Heart left ventricle (tissue), 16 donors: ENCODE measurements around the gene ANKRD44. TPM values are rescaled to one million over a fixed set of nuclear protein-coding genes. Genes with fewer than 3 reads are reported as not detected.

ENCODE experiments used
- ATAC-seq, 4 donors: fragments of 200-7000 bp; cut with Tn5 transposase; one replicate each; pipeline ENCODE4 v1.9.1; 2020 to 2022; ENCODE audit warnings: moderate library complexity in 4 of 4, mild to moderate bottlenecking in 3 of 4, moderate number of reproducible peaks in 1 of 4
- DNase-seq, 5 donors: peaks; one replicate each; pipeline ENCODE4 v3.0.0-alpha.2; 2020
- H3K27ac ChIP-seq, 12 donors: fragments of 200-600 bp; sonication (generic) in 4 of 12; one replicate each; pipeline versions ENCODE4 v1.5.0 to v1.8.0; 2016 to 2022; ENCODE audit warnings: mild to moderate bottlenecking in 2 of 12
- H3K27me3 ChIP-seq, 9 donors: fragments of 200-600 bp; sonication (generic) in 2 of 9; one replicate each; pipeline versions ENCODE4 v1.5.1 to v1.8.0; 2016 to 2022; ENCODE audit warnings: mild to moderate bottlenecking in 3 of 9
- H3K36me3 ChIP-seq, 9 donors: fragments of 200-600 bp; sonication (generic) in 2 of 9; one replicate each; pipeline versions ENCODE4 v1.5.0 to v1.8.0; 2018 to 2022; ENCODE audit warnings: mild to moderate bottlenecking in 2 of 9
- H3K4me1 ChIP-seq, 12 donors: fragments of 200-600 bp; sonication (generic) in 4 of 12; one replicate each; pipeline versions ENCODE4 v1.5.0 to v1.8.0; 2016 to 2022; ENCODE audit warnings: mild to moderate bottlenecking in 3 of 12
- H3K4me3 ChIP-seq, 12 donors: fragments of 200-600 bp; sonication (generic) in 4 of 12; one replicate each; pipeline versions ENCODE4 v1.5.0 to v1.8.0; 2017 to 2022; ENCODE audit warnings: mild to moderate bottlenecking in 9 of 12, moderate library complexity in 4 of 12
- H3K9me3 ChIP-seq, 12 donors: fragments of 200-600 bp; sonication (generic) in 4 of 12; one replicate each; pipeline versions ENCODE4 v1.5.0 to v1.8.0; 2016 to 2022; ENCODE audit warnings: mild to moderate bottlenecking in 1 of 12
- POLR2A ChIP-seq, 2 donors: fragments of 450-650 bp; IDR thresholded peaks; one replicate each; pipeline ENCODE4 v1.6.1; 2017; ENCODE audit warnings: antibody characterized with exemption in 2 of 2, mild to moderate bottlenecking in 2 of 2, moderate library complexity in 2 of 2
- WGBS, 4 donors: extraction: QIAGEN DNeasy Blood & Tissue Kit in 2 of 4; methylation state at CpG; one replicate each; pipeline versions ENCODE4 v1.1.5 to v1.1.7; 2013 to 2018; 5-methylcytosine and 5-hydroxymethylcytosine counted together
- intact Hi-C, 10 donors: fragments of 100-400 bp; cut with DNase I; formaldehyde crosslinking; loops; one replicate each; pipeline versions ENCODE4 v1.11.1 to v1.14.2; 2022
- polyA plus RNA-seq, 2 donors: library from polyadenylated mRNA; stranded (reverse); fragments of 200-250 nt; gene quantifications; one replicate each; pipeline ENCODE4 v1.2.3, GENCODE V29; 2013
- total RNA-seq, 9 donors: library from RNA; depleted of rRNA in 2 of 9; stranded (reverse); fragments of >200 nt in 2 of 9; fragmentation: NEBNext Ultra II Directional in 3 of 9; extraction: Animal tissue kit (Norgen Biotek cat#: 25700) in 3 of 9; gene quantifications; one replicate each; pipeline versions ENCODE4 v1.1.0 to v1.2.4, GENCODE V29; 2016 to 2023
- TF ChIP-seq, protein P1 (sequence below), 12 donors: fragments of 200-600 bp; sonication (generic) in 4 of 12; IDR thresholded peaks; one replicate each; pipeline versions ENCODE4 v1.5.0 to v1.8.0; 2018 to 2022; ENCODE audit warnings: antibody characterized with exemption in 12 of 12, mild to moderate bottlenecking in 5 of 12
- donor health status: ischemic (EF 13 %, LVEDD 7.1; RV severe dilation, severe dysfunction).
- donor health status: healthy with polysubstance abuse.
- donor health status: DM: no; HTN: yes; CAD: no.
- donor health status: DM: no; HTN: no; CAD: no.
- donor health status: ischemic (EF 25% LVEDD 6.9; RV normal size, moderate dysfunction).
- donor health status: ischemic (EF 25% LVEDD 5.7; RV mildly dilated, moderate dysfunction).
- donor health status: healthy.
- donor health status: DM: yes; HTN: yes; CAD: no.
- donor health status: ischemic (EF 35%, LVEDD 5.7; RV mildly dilated, moderate dysfunction).
- donor health status: nonischemic (EF 11% LVEDD 7.7; RV severe dilation, severe dysfunction).
- donor health status: DM: yes; HTN: yes; CAD: no.
- donor health status: PGD.
- donor health status: ischemic (EF 29% LVEDD 5.4; RV normal size, mild dysfunction).
- donor health status: nonischemic (EF 23%, LVEDD 6.1; RV moderate dilation, normal function).

The ANKRD44 gene
- total and polyA plus RNA-seq, 11 donors = 2.4 to 30.6 (median 8.4) TPM

DNA sequence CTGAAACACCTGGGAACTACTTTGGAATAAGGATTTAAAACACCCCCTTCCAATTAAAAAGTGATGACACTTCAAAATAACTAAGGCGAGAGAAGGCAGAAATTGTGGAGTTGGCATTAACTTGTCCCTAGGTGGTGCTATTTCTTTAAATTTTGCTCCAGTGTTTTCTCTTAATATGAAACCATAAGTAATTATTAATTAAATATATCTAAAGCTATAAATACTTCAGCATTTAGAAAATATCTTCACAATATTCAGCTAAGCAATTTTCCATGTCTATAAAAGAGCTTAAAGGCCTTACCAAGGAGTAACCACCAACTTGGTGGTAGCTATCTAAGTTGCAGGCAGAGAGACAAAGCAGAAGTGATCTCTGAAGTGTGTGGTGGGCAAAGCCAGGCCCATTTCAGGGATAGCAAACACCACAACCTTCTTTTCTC is 197.3 kb downstream of the ANKRD44 start:
- Histone ChIP-seq H3K27me3 (no peaks in the 10 kb centered on the region), H3K4me3 (no peak overlapping the region), H3K27ac (peak overlapping the region in 1 of 12 donors; percentile 24), H3K4me1 (peaks cover 0 to 23% (median 11%) of the 10 kb centered on the region in 12 donors), H3K36me3 (peaks cover 0 to 18% (median 0%) of the 10 kb centered on the region in 9 donors), H3K9me3 (no peaks in the 10 kb centered on the region)
- no peak for ATAC-seq
- WGBS, 4 donors = 0 to 15% (median 4%) methylated on average over 1 of the region's 1 CpG
- DNase-seq = no peak
- intact Hi-C loops = loop anchor here (1.0 to 10.0 kb wide), 10 partner anchors 52 to 266 kb away; partner anchors contain the start of gene ANKRD44 (in 7 of the 10)
- TF ChIP-seq POLR2A (IDR thresholded peaks at IDR 0.05) = no peak
- TF ChIP-seq, protein P1, sequence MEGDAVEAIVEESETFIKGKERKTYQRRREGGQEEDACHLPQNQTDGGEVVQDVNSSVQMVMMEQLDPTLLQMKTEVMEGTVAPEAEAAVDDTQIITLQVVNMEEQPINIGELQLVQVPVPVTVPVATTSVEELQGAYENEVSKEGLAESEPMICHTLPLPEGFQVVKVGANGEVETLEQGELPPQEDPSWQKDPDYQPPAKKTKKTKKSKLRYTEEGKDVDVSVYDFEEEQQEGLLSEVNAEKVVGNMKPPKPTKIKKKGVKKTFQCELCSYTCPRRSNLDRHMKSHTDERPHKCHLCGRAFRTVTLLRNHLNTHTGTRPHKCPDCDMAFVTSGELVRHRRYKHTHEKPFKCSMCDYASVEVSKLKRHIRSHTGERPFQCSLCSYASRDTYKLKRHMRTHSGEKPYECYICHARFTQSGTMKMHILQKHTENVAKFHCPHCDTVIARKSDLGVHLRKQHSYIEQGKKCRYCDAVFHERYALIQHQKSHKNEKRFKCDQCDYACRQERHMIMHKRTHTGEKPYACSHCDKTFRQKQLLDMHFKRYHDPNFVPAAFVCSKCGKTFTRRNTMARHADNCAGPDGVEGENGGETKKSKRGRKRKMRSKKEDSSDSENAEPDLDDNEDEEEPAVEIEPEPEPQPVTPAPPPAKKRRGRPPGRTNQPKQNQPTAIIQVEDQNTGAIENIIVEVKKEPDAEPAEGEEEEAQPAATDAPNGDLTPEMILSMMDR (IDR thresholded peaks at IDR 0.05) = peak; percentile 47 to 78 (median 70)

DNA sequence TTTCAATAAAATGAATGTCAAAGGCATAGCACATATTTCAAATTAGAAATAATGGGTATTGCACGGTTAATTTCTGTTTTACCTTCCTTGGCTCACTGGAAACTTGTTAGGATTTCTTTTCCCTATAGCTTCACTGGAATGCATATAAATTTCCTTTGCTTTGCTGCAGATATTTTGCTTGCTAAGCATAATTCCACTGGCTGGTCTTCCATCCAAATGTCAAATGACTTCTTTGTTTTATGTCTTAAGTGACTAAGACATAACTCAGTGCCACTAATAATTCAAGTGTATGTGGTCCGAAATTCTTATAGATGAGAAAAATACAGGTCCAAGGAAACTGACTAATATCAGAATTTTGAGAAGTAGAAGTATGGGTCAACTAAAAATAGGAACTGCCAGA is 201.3 kb downstream of the ANKRD44 start:
- Histone ChIP-seq H3K27me3 (no peaks in the 10 kb centered on the region), H3K4me1 (peaks cover 0 to 35% (median 21%) of the 10 kb centered on the region in 12 donors), H3K9me3 (no peaks in the 10 kb centered on the region), H3K27ac (peak overlapping the region; percentile 8 to 92 (median 68)), H3K36me3 (peaks cover 0 to 18% (median 0%) of the 10 kb centered on the region in 9 donors), H3K4me3 (no peak overlapping the region)
- ATAC-seq (no peak), DNase-seq (no peak)
- WGBS, 4 donors = 88 to 91% (median 90%) methylated on average over 2 of the region's 2 CpGs
- TF ChIP-seq POLR2A (IDR thresholded peaks at IDR 0.05) = no peak
- TF ChIP-seq, protein P1 (IDR thresholded peaks at IDR 0.05) = no peak
- intact Hi-C loops = loop anchor here in 3 of 10 donors (2.0 to 10.0 kb wide), 3 partner anchors 75 to 97 kb away; no protein-coding TSS in a partner anchor

DNA sequence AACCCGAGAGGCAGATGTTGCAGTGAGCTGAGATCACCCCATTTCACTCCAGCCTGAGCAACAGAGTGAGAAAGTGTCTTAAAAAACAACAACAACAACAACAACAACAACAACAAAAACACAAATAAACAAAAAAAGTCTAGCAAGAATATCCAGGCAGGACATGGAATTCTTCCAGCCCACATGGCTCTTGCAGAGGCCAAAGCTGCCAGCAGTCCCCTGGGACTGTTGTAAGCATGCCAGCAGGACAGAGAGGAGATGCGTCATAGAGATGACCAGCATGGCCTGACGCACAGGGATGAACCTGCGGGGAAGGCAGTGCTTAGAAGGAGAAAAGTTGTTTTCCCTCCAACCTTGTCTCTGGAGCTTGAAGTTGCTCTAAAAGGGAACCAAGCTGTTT is 201.8 kb downstream of the ANKRD44 start:
- Histone ChIP-seq H3K36me3 (peaks cover 0 to 18% (median 0%) of the 10 kb centered on the region in 9 donors), H3K4me1 (peaks cover 0 to 35% (median 21%) of the 10 kb centered on the region in 12 donors), H3K9me3 (no peaks in the 10 kb centered on the region), H3K4me3 (no peak overlapping the region), H3K27ac (peak overlapping the region; percentile 25 to 92 (median 74)), H3K27me3 (no peaks in the 10 kb centered on the region)
- TF ChIP-seq POLR2A (IDR thresholded peaks at IDR 0.05) = no peak
- 35 to 53% (median 45%) methylated on average over 4 of the region's 4 CpGs for WGBS, 4 donors
- ATAC-seq (peak; percentile 49 to 94 (median 89)), DNase-seq (peak; percentile 78 to 92 (median 86))
- intact Hi-C loops = loop anchor here in 3 of 10 donors (2.0 to 10.0 kb wide), 3 partner anchors 74 to 96 kb away; no protein-coding TSS in a partner anchor

DNA sequence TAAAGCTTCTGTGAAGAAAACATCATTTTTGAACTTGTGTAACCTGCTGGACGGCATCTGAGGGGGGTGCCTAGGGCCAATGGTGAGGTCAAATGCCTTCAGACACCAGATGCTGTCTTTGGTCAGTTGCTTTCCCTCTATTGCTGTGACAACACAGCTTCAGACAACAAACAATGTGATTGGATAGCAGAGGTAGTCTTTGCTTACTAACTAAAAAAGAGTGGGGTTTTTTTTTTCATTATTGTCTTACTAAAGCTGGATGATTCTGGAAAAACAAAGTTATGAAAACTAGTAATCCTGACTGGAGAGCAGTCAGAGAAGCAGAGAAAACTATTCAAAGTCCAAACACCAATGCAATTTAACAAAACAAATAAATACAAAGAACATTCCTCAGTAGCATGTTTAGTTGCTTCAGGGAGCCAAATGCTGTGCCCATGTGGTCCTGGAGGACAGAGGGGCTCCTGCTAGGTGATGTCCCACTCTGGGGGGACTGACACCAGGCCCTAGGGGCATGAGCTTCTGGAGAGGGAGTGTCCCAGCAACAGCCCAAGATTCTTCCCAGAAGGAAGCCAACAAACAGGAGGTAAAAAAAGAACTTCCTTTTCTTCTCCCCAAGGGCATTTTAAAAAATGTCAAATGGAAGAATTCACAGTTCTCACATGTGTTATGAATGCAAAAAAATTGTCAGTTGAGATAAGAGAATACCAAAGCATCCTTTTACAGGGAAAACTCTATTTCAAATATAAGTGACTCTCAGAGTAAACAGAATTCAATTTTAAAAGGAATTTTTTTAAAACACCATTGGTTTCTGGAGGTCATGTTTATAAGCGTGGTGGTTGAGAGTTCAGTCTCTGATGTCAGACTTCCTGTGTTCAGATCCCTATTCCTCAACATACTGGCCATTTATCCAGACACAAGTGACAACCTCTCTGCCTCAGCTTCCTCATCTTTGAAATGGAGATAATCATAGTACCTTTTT is 203.0 kb downstream of the ANKRD44 start:
- no peak for TF ChIP-seq POLR2A (IDR thresholded peaks at IDR 0.05)
- TF ChIP-seq, protein P1 (IDR thresholded peaks at IDR 0.05) = no peak
- Histone ChIP-seq H3K36me3 (peaks cover 0 to 23% (median 0%) of the 10 kb centered on the region in 9 donors), H3K27ac (peak overlapping the region; percentile 25 to 92 (median 74)), H3K9me3 (no peaks in the 10 kb centered on the region), H3K4me3 (no peak overlapping the region), H3K27me3 (no peaks in the 10 kb centered on the region), H3K4me1 (peaks cover 0 to 29% (median 21%) of the 10 kb centered on the region in 12 donors)
- peak; percentile 64 to 87 (median 79) for ATAC-seq
- intact Hi-C loops = loop anchor here in 3 of 10 donors (2.0 to 10.0 kb wide), 3 partner anchors 73 to 95 kb away; no protein-coding TSS in a partner anchor
- DNase-seq = peak in 4 of 5 donors; percentile 33 to 57 (median 42)
- 37 to 66% (median 48%) methylated on average over 2 of the region's 2 CpGs for WGBS, 4 donors
